K562 (cell line): ENCODE results near the gene TIMP2. TPM values are rescaled to one million over a fixed set of nuclear protein-coding genes. Genes with fewer than 3 reads are reported as not detected.

Experiments
- ATAC-seq: fragments of 200-7000 bp; cut with Tn5 transposase; 3 replicates; pipeline ENCODE4 v1.9.1; 2020; ENCODE audit warnings: moderate library complexity
- Bru-seq: library from RNA; stranded (reverse); fragments of 400-500 nt; gene quantifications from one replicate; lab custom pipeline; 2021; lab: Mats Ljungman, UMichigan
- BruChase-seq, 2 experiments: library from RNA; stranded (reverse); fragments of 400-500 nt; gene quantifications; one replicate each; lab custom pipeline; 2021; lab: Mats Ljungman, UMichigan
- BruUV-seq: library from RNA; stranded (reverse); fragments of 400-500 nt; replicated peaks from 2 replicates; lab custom pipeline; 2021; lab: Mats Ljungman, UMichigan
- CTCF ChIA-PET: fragments of 300-600 bp; formaldehyde crosslinking; extraction: SDS; loops from one replicate; lab custom pipeline; 2021; ENCODE audit warnings: low intra/inter-chr PET ratio; lab: Yijun Ruan, JAX
- POLR2A ChIA-PET: fragments of 300-600, 350-650 bp; sonication (Branson Sonifier 250); formaldehyde crosslinking; extraction: SDS; loops from one replicate; lab custom pipeline; 2021; ENCODE audit warnings: antibody characterized with exemption, inconsistent platforms; lab: Yijun Ruan, JAX
- DNase-seq, 4 experiments: peaks; one replicate each; pipeline versions ENCODE4 v3.0.0 to v3.0.0-alpha.2; 2011 to 2018; ENCODE audit warnings: low spot score in 3 of 4, mixed read lengths in 3 of 4; ENCODE audit errors: extremely low read depth in 1 of 4
- FAIRE-seq: peaks from 2 replicates; lab custom pipeline; 2011; peaks lifted over from hg19 to GRCh38; lab: Jason Lieb, UNC
- H2AFZ ChIP-seq: 2 replicates; pipeline ENCODE4 v1.6.0; 2011; ENCODE audit warnings: low read depth, low read length, control low read depth, inconsistent platforms
- H3K27ac ChIP-seq: fragments of 200-600 bp; 3 replicates; pipeline ENCODE4 v1.8.0; 2011; ENCODE audit warnings: low read depth, mild to moderate bottlenecking, control low read depth, inconsistent platforms, low read length, moderate library complexity, mixed read lengths; ENCODE audit errors: extremely low read depth
- H3K27me3 ChIP-seq, 2 experiments: fragments of 300-600 bp in 1 of 2; 2 replicates in 1 of 2; 3 replicates in 1 of 2; pipeline versions ENCODE4 v1.6.0 to v1.8.0; 2011; ENCODE audit warnings: inconsistent platforms in 2 of 2, low read length in 2 of 2, mild to moderate bottlenecking in 1 of 2, mixed read lengths in 1 of 2, moderate library complexity in 1 of 2; ENCODE audit not compliant: control insufficient read depth in 2 of 2, insufficient read depth in 2 of 2
- H3K36me3 ChIP-seq: fragments of 300-600 bp; 3 replicates; pipeline ENCODE4 v1.8.0; 2011; ENCODE audit warnings: mild to moderate bottlenecking, low read length, inconsistent platforms; ENCODE audit not compliant: control insufficient read depth, insufficient read depth
- H3K4me1 ChIP-seq, 2 experiments: fragments of 200-600 bp in 1 of 2; replicated peaks in 1 of 2; 2 replicates in 1 of 2; 3 replicates in 1 of 2; pipeline versions ENCODE4 v1.5.1 to v1.8.0; 2011; ENCODE audit warnings: inconsistent platforms in 2 of 2, low read length in 2 of 2, mild to moderate bottlenecking in 1 of 2, mixed read lengths in 1 of 2, moderate library complexity in 1 of 2; ENCODE audit not compliant: control insufficient read depth in 2 of 2, insufficient read depth in 2 of 2
- H3K4me2 ChIP-seq: 2 replicates; pipeline ENCODE4 v1.6.1; 2011; ENCODE audit warnings: low read length, control low read depth, inconsistent platforms, mixed read lengths; ENCODE audit not compliant: insufficient read depth
- H3K4me3 ChIP-seq: fragments of 200-600 bp; sonication (generic), shearing (Covaris generic); 2 replicates; pipeline ENCODE4 v1.5.1; 2016; ENCODE audit warnings: control low read depth, inconsistent platforms
- H3K79me2 ChIP-seq: fragments of 200-600 bp; 3 replicates; pipeline ENCODE4 v1.8.0; 2011; ENCODE audit warnings: low read length, inconsistent platforms; ENCODE audit not compliant: control insufficient read depth, insufficient read depth
- H3K9ac ChIP-seq, 2 experiments: 2 replicates each; pipeline versions ENCODE4 v1.6.0 to v1.6.1; 2011; ENCODE audit warnings: low read depth in 2 of 2, low read length in 2 of 2, control low read depth in 1 of 2, inconsistent platforms in 1 of 2, mild to moderate bottlenecking in 1 of 2, mixed read lengths in 1 of 2; ENCODE audit not compliant: insufficient read depth in 1 of 2
- H3K9me1 ChIP-seq: one replicate; pipeline ENCODE4 v1.6.0; 2011; ENCODE audit warnings: inconsistent platforms, mild to moderate bottlenecking, low read length, moderate library complexity; ENCODE audit not compliant: control insufficient read depth, insufficient read depth
- H3K9me3 ChIP-seq: replicated peaks from 2 replicates; pipeline ENCODE4 v1.5.1; 2011; ENCODE audit warnings: low read depth, low read length, inconsistent platforms; ENCODE audit not compliant: control insufficient read depth, insufficient read depth
- H4K20me1 ChIP-seq: replicated peaks from 2 replicates; pipeline ENCODE4 v1.6.1; 2011; ENCODE audit warnings: low read length, inconsistent platforms, mixed read lengths; ENCODE audit not compliant: control insufficient read depth, insufficient read depth
- VEZF1 ChIP-seq: fragments of 200-800 bp; sonication (Bioruptor generic); IDR thresholded peaks from 2 replicates; pipeline ENCODE4 v1.6.1; 2017; ENCODE audit warnings: missing genetic modification characterization, missing compliant biosample characterization
- ZNF124 ChIP-seq: sonication (generic); formaldehyde crosslinking; IDR thresholded peaks from 2 replicates; pipeline ENCODE4 v1.8.1; 2022; ENCODE audit warnings: missing genetic modification reagents
- WGBS: fragments of 100-300 bp; shearing (Covaris generic); methylation state at CpG from one replicate; pipeline ENCODE4 v1.1.6; 2016; ENCODE audit warnings: low coverage, mixed read lengths; ENCODE audit not compliant: insufficient coverage; ENCODE audit errors: missing lambda C conversion rate; 5-methylcytosine and 5-hydroxymethylcytosine counted together
- in situ Hi-C: fragments of 300-500 bp; cut with MboI; formaldehyde crosslinking; loops from 4 replicates; pipeline ENCODE4 v1.15.0; 2018; ENCODE audit warnings: inconsistent platforms, mixed read lengths
- intact Hi-C: fragments of 100-400 bp; cut with micrococcal nuclease; formaldehyde crosslinking; loops from 2 replicates; pipeline ENCODE4 v1.14.2; 2022
- long read RNA-seq, 3 experiments: library from polyadenylated mRNA in 2 of 3; library from RNA in 1 of 3; unstranded in 2 of 3; stranded (forward) in 1 of 3; transcript quantifications; one replicate each; pipeline ENCODE4 v2.0.0, GENCODE V29; 2019 to 2022
- polyA minus RNA-seq, 3 experiments: library from RNA; depleted of rRNA, polyadenylated mRNA; stranded (reverse); fragments of >200 nt; gene quantifications; 2 replicates each; pipeline ENCODE4 v1.2.3, GENCODE V29; 2011
- polyA plus RNA-seq, 8 experiments: library from polyadenylated mRNA; depleted of rRNA in 4 of 8; stranded (reverse) in 5 of 8; unstranded in 3 of 8; fragments of >200 nt; fragmentation: Nextera tagmentation in 2 of 8; fragmentation: Illumina TruSeq in 1 of 8; extraction: Ambion mirVana in 2 of 8; extraction: Trizol in 1 of 8; gene quantifications; 2 replicates each; pipeline versions ENCODE4 v1.2.1 to v1.2.3, GENCODE V29; 2011 to 2014; ENCODE audit warnings: inconsistent platforms in 1 of 8, missing spikeins in 1 of 8
- total RNA-seq, 7 experiments: library from RNA; depleted of rRNA in 6 of 7; stranded (reverse); fragments of >200 nt in 6 of 7; fragmentation: Illumina TruSeq in 2 of 7; extraction: Trizol in 2 of 7; gene quantifications; 2 replicates each; pipeline versions ENCODE4 v1.2.1 to v1.2.3, GENCODE V29; 2011 to 2021; ENCODE audit warnings: low replicate concordance in 1 of 7
- TF ChIP-seq, protein P1 (sequence below), 3 experiments: IDR thresholded peaks in 2 of 3; conservative IDR thresholded peaks in 1 of 3; 2 replicates each; pipeline ENCODE4 v1.5.1; 2011 to 2012; ENCODE audit warnings: low read length in 3 of 3, mild to moderate bottlenecking in 3 of 3, control low read depth in 2 of 3, improper control_type of control experiment in 1 of 3, inconsistent platforms in 1 of 3, low read depth in 1 of 3, mixed read lengths in 1 of 3, moderate library complexity in 1 of 3; ENCODE audit not compliant: insufficient read depth in 2 of 3

TIMP2 gene, protein sequence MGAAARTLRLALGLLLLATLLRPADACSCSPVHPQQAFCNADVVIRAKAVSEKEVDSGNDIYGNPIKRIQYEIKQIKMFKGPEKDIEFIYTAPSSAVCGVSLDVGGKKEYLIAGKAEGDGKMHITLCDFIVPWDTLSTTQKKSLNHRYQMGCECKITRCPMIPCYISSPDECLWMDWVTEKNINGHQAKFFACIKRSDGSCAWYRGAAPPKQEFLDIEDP
- not detected in 2 replicates for total RNA-seq (2011; cell fraction: chromatin; rRNA removed; ENCODE audit: low replicate concordance)
- not detected in 2 replicates for total RNA-seq (2011; cell fraction: nucleolus; rRNA removed)
- total RNA-seq (2011; cell fraction: nucleoplasm; rRNA removed): not detected in 2 replicates
- total RNA-seq (2014; rRNA removed) (not detected in 2 replicates), total RNA-seq (2014; rRNA removed; fragmentation: Illumina TruSeq; extraction: Trizol) (not detected in 2 replicates), total RNA-seq (2015; rRNA removed; fragmentation: Illumina TruSeq; extraction: Trizol) (not detected in 2 replicates), total RNA-seq (2021) (0.49 and 0.55 TPM in 2 replicates), polyA plus RNA-seq (2011; rRNA removed) (not detected in 2 replicates), polyA plus RNA-seq (2014; fragmentation: Illumina TruSeq; extraction: Trizol) (not detected in 2 replicates), polyA plus RNA-seq (2014; fragmentation: Nextera tagmentation; extraction: Ambion mirVana) (not detected), polyA plus RNA-seq (2014; rRNA removed) (not detected in 2 replicates), polyA minus RNA-seq (2011; rRNA and poly(A)+ RNA removed) (not detected in 2 replicates), Bru-seq, nascent RNA (percentile 13 among the genes with signal in this experiment), BruChase-seq, experiment 1, labeled RNA remaining after a 2-hour chase (percentile 15 among the genes with signal in this experiment), BruChase-seq, experiment 2, labeled RNA remaining after a 6-hour chase (percentile 17 among the genes with signal in this experiment)
- 0.01 and 0.03 TPM in 2 replicates for polyA plus RNA-seq (2011; cell fraction: cytosol; rRNA removed)
- not detected in 2 replicates for polyA plus RNA-seq (2011; cell fraction: nucleus; rRNA removed)
- 0.06 TPM in 1 of 2 replicates, not detected in the other for polyA plus RNA-seq (2012)
- not detected in 2 replicates for polyA minus RNA-seq (2011; cell fraction: cytosol; rRNA and poly(A)+ RNA removed)
- polyA minus RNA-seq (2011; cell fraction: nucleus; rRNA and poly(A)+ RNA removed): not detected in 2 replicates
- long read RNA-seq, experiment 1: 0 reads
- long read RNA-seq, experiment 2: 0 reads
- long read RNA-seq, experiment 3: 0 reads

DNA sequence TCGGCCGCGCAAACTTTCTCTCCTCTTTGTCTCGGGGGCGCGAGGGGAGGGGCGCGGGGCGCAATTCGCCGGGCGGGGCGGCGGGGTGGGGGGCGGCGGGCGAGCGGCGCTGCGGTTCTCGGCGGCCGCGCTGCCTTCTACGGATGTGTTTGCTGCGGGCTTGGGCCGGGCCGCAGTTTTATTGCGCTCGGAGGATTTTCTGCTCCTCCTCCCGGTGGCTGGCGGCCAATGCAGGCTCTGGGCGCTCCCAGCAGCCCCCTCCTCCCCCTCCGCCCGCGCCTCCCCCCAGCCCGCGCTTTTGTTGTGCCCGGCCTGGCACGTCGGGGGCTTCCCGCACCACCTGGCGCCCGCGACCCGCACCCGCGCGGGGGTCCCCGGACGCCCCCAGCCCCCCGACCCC, at the start of gene TIMP2:
Gene TIMP2, minus strand, starts transcription at position 154 of the 400 bp plus-strand sequence. CDS start 299 bp downstream, outside the sequence.
- DNase-seq: peak; percentile 56 to 73 (median 69)
- 3% methylated on average over 13 of the region's 52 CpGs for WGBS
- H3K36me3 ChIP-seq: no peaks in the 10 kb centered on the region
- no TSS peak for BruUV-seq
- TF ChIP-seq ZNF124: no peak
- TF ChIP-seq, protein P1, sequence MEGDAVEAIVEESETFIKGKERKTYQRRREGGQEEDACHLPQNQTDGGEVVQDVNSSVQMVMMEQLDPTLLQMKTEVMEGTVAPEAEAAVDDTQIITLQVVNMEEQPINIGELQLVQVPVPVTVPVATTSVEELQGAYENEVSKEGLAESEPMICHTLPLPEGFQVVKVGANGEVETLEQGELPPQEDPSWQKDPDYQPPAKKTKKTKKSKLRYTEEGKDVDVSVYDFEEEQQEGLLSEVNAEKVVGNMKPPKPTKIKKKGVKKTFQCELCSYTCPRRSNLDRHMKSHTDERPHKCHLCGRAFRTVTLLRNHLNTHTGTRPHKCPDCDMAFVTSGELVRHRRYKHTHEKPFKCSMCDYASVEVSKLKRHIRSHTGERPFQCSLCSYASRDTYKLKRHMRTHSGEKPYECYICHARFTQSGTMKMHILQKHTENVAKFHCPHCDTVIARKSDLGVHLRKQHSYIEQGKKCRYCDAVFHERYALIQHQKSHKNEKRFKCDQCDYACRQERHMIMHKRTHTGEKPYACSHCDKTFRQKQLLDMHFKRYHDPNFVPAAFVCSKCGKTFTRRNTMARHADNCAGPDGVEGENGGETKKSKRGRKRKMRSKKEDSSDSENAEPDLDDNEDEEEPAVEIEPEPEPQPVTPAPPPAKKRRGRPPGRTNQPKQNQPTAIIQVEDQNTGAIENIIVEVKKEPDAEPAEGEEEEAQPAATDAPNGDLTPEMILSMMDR (IDR thresholded peaks at IDR 0.05 in 2 of 3, conservative IDR thresholded peaks at IDR 0.05 in 1 of 3; ENCODE audit: insufficient read depth in 2 of 3, low read depth in 1 of 3, low read length in 3 of 3): peak in 2 of 3 experiments; percentile 22 to 41; a peak in 4 of 6 replicates
- TF ChIP-seq VEZF1 (CRISPR knock-in tag): 0 out of 2 replicates have a peak, but pooled peaks have one; percentile 23
- TF ChIP-seq, all 486 proteins: peak for 2
- Histone ChIP-seq H3K27ac (no peak within 1 kb of the TSS), H3K79me2 (no peaks in the 10 kb centered on the region), H3K9ac (no peak within 1 kb of the TSS; a peak in 1 of 4 replicates), H4K20me1 (peaks cover 21% of the 10 kb centered on the region), H3K27me3 (peaks cover 46 to 74% of the 10 kb centered on the region in 2 experiments; a peak in 4 of 5 replicates), H3K4me2 (no peak within 1 kb of the TSS), H3K4me3 (no peak within 1 kb of the TSS), H3K9me3 (no peaks in the 10 kb centered on the region), H2AFZ (no peak within 1 kb of the TSS), H3K4me1 (peaks cover 0 to 13% of the 10 kb centered on the region in 2 experiments; a peak in 2 of 5 replicates), H3K9me1 (no peaks in the 10 kb centered on the region)
- ChIA-PET CTCF (no interaction called here), POLR2A (no interaction called here)
- FAIRE-seq (no peak), ATAC-seq (peak; percentile 86)
- in situ Hi-C loops (no loop called here), intact Hi-C loops (no loop called here)
